ENCODE results near the gene RAD18.

- TF ChIP-seq, protein P1, sequence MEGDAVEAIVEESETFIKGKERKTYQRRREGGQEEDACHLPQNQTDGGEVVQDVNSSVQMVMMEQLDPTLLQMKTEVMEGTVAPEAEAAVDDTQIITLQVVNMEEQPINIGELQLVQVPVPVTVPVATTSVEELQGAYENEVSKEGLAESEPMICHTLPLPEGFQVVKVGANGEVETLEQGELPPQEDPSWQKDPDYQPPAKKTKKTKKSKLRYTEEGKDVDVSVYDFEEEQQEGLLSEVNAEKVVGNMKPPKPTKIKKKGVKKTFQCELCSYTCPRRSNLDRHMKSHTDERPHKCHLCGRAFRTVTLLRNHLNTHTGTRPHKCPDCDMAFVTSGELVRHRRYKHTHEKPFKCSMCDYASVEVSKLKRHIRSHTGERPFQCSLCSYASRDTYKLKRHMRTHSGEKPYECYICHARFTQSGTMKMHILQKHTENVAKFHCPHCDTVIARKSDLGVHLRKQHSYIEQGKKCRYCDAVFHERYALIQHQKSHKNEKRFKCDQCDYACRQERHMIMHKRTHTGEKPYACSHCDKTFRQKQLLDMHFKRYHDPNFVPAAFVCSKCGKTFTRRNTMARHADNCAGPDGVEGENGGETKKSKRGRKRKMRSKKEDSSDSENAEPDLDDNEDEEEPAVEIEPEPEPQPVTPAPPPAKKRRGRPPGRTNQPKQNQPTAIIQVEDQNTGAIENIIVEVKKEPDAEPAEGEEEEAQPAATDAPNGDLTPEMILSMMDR (IDR thresholded peaks at IDR 0.05): no peak
- no peak for TF ChIP-seq EZH2 (IDR thresholded peaks at IDR 0.05)
- TF ChIP-seq EZH2phosphoT487 (IDR thresholded peaks at IDR 0.05): no peak
Observed at GRCh38 chr3:8853081-8853480, 110.2 kb downstream of the RAD18 start.

Measured in neural progenitor cell (in vitro differentiated cells).